ENCODE results near the gene RYR3.

The RYR3 gene

GRCh38 chr15:33430577-33430976 is 119.8 kb downstream of the RYR3 start:
- H3K4me1 ChIP-seq (ENCODE audit: insufficient read depth, low read length) = no peaks in the 10 kb centered on the region
- H3K9ac ChIP-seq (ENCODE audit: low read depth, low read length) = no peak overlapping the region
- no peaks in the 10 kb centered on the region for H3K9me3 ChIP-seq (ENCODE audit: control insufficient read depth, insufficient read depth, low read length)
- H3K36me3 ChIP-seq (ENCODE audit: insufficient read depth, low read length) = no peaks in the 10 kb centered on the region

GRCh38 chr15:33433821-33434220 is 123.1 kb downstream of the RYR3 start:
- no peaks in the 10 kb centered on the region for H3K9me3 ChIP-seq (ENCODE audit: control insufficient read depth, insufficient read depth, low read length)
- no peaks in the 10 kb centered on the region for H3K36me3 ChIP-seq (ENCODE audit: insufficient read depth, low read length)
- no peak overlapping the region for H3K9ac ChIP-seq (ENCODE audit: low read depth, low read length)
- no peaks in the 10 kb centered on the region for H3K4me1 ChIP-seq (ENCODE audit: insufficient read depth, low read length)

GRCh38 chr15:33438396-33438795 is 127.6 kb downstream of the RYR3 start:
- no peaks in the 10 kb centered on the region for H3K36me3 ChIP-seq (ENCODE audit: insufficient read depth, low read length)
- no peaks in the 10 kb centered on the region for H3K9me3 ChIP-seq (ENCODE audit: control insufficient read depth, insufficient read depth, low read length)
- H3K9ac ChIP-seq (ENCODE audit: low read depth, low read length) = no peak overlapping the region
- H3K4me1 ChIP-seq (ENCODE audit: insufficient read depth, low read length) = no peaks in the 10 kb centered on the region

- Histone ChIP-seq H3K9me3 (ENCODE audit: control insufficient read depth, insufficient read depth, low read length) (no peaks in the 10 kb centered on the region), H3K36me3 (ENCODE audit: insufficient read depth, low read length) (no peaks in the 10 kb centered on the region), H3K9ac (ENCODE audit: low read depth, low read length) (no peak overlapping the region), H3K4me1 (ENCODE audit: insufficient read depth, low read length) (no peaks in the 10 kb centered on the region)
Observed at GRCh38 chr15:33440900-33441299, 130.1 kb downstream of the RYR3 start.

- no peaks in the 10 kb centered on the region for H3K36me3 ChIP-seq (ENCODE audit: insufficient read depth, low read length)
Observed at GRCh38 chr15:33442449-33442848, 131.7 kb downstream of the RYR3 start.

DNA sequence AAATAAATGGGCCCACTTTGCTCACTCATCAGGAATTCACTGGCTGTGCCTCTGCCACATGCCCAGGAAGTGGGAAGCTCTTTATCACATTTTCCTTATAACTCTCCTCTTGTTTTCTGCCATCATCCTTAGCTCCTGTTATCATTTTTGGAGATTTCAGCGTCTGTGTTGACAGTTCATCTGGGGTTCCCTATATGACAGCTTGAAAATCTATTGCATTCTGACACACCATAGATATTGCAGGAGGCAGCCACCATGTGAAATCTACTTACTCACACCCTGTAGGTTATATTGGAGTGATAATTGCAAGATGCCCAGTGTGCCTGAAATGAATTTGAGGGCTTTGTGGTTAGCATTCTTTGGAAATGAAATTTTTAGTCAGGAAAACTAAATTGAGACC is 132.9 kb downstream of the RYR3 start:
- peaks cover under 1% of the 10 kb centered on the region; the same call in 1 of the 2 replicates for H3K4me1 ChIP-seq (ENCODE audit: insufficient read depth, low read length)

More at GRCh38 chr15:33442449-33442848, 131.7 kb downstream of the RYR3 start:
- no peaks in the 10 kb centered on the region for H3K4me1 ChIP-seq (ENCODE audit: insufficient read depth, low read length)
- H3K9me3 ChIP-seq (ENCODE audit: control insufficient read depth, insufficient read depth, low read length) = no peaks in the 10 kb centered on the region
- no peak overlapping the region for H3K9ac ChIP-seq (ENCODE audit: low read depth, low read length)

GRCh38 chr15:33445984-33446383 is 135.2 kb downstream of the RYR3 start:
- Histone ChIP-seq H3K4me1 (ENCODE audit: insufficient read depth, low read length) (peaks cover 5% of the 10 kb centered on the region; the same call in 1 of the 2 replicates), H3K36me3 (ENCODE audit: insufficient read depth, low read length) (no peaks in the 10 kb centered on the region), H3K9ac (ENCODE audit: low read depth, low read length) (no peak overlapping the region), H3K9me3 (ENCODE audit: control insufficient read depth, insufficient read depth, low read length) (no peaks in the 10 kb centered on the region)

More for the DNA sequence above, 132.9 kb downstream of the RYR3 start:
- Histone ChIP-seq H3K9me3 (ENCODE audit: control insufficient read depth, insufficient read depth, low read length) (no peaks in the 10 kb centered on the region), H3K9ac (ENCODE audit: low read depth, low read length) (no peak overlapping the region), H3K36me3 (ENCODE audit: insufficient read depth, low read length) (no peaks in the 10 kb centered on the region)

DNA sequence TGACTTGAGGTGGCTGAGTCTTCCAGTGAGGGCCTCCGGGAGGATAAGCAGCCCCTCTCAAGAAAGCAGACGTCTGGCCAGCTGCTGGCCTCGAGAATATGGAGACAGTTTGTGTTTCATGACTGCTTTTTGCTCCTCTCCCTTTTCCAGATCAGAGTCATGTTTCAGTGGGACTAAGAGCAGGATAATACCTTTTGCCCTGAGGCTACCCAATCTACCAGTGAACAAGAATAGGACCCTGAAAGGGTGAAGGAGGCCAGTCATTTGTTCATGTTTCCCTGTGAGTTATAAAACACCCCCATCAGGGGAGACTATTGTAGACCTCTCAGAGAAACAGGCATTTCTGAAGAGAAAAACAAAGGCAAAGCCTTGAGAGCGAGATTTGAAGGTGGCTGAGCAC is 137.4 kb downstream of the RYR3 start:
- Histone ChIP-seq H3K9ac (ENCODE audit: low read depth, low read length) (no peak overlapping the region), H3K9me3 (ENCODE audit: control insufficient read depth, insufficient read depth, low read length) (no peaks in the 10 kb centered on the region), H3K4me1 (ENCODE audit: insufficient read depth, low read length) (peaks cover 5% of the 10 kb centered on the region; the same call in 1 of the 2 replicates), H3K36me3 (ENCODE audit: insufficient read depth, low read length) (no peaks in the 10 kb centered on the region)

- peaks cover 5% of the 10 kb centered on the region; the same call in 1 of the 2 replicates for H3K4me1 ChIP-seq (ENCODE audit: insufficient read depth, low read length)
- no peaks in the 10 kb centered on the region for H3K9me3 ChIP-seq (ENCODE audit: control insufficient read depth, insufficient read depth, low read length)
- H3K36me3 ChIP-seq (ENCODE audit: insufficient read depth, low read length) = no peaks in the 10 kb centered on the region
- no peak overlapping the region for H3K9ac ChIP-seq (ENCODE audit: low read depth, low read length)
Observed at GRCh38 chr15:33448961-33449606, 138.3 kb downstream of the RYR3 start.

DNA sequence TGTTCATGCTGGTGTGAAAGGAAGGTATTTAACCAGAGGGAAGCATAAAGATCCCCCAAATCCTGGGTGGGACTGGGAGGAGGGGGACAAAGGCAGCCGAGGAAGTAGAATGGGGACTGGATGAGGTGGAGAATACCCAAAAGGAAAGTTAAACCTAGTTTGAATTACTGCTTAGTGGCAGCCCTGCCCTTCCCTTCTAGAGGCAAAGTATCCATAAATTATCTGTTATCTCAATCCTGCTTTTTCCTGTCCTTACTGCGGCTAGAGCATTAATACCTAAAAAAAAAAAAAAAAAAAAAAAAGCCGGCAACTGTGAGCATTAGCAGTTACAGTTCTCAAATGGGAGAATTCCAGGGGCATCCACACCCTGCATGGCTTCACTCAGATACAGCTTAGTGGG is 139.0 kb downstream of the RYR3 start:
- Histone ChIP-seq H3K36me3 (ENCODE audit: insufficient read depth, low read length) (no peaks in the 10 kb centered on the region), H3K9me3 (ENCODE audit: control insufficient read depth, insufficient read depth, low read length) (no peaks in the 10 kb centered on the region), H3K4me1 (ENCODE audit: insufficient read depth, low read length) (peaks cover 5% of the 10 kb centered on the region; the same call in 1 of the 2 replicates), H3K9ac (ENCODE audit: low read depth, low read length) (no peak overlapping the region)

- H3K36me3 ChIP-seq (ENCODE audit: insufficient read depth, low read length) = no peaks in the 10 kb centered on the region
- no peak overlapping the region for H3K9ac ChIP-seq (ENCODE audit: low read depth, low read length)
- peaks cover 5% of the 10 kb centered on the region for H3K4me1 ChIP-seq (ENCODE audit: insufficient read depth, low read length)
- H3K9me3 ChIP-seq (ENCODE audit: control insufficient read depth, insufficient read depth, low read length) = no peaks in the 10 kb centered on the region
Observed at GRCh38 chr15:33451385-33451784, 140.6 kb downstream of the RYR3 start.

GRCh38 chr15:33453761-33454160 is 143.0 kb downstream of the RYR3 start:
- Histone ChIP-seq H3K36me3 (ENCODE audit: insufficient read depth, low read length) (no peaks in the 10 kb centered on the region), H3K9ac (ENCODE audit: low read depth, low read length) (no peak overlapping the region), H3K9me3 (ENCODE audit: control insufficient read depth, insufficient read depth, low read length) (no peaks in the 10 kb centered on the region), H3K4me1 (ENCODE audit: insufficient read depth, low read length) (peaks cover 4% of the 10 kb centered on the region)

GRCh38 chr15:33454346-33454745 is 143.6 kb downstream of the RYR3 start:
- H3K9me3 ChIP-seq (ENCODE audit: control insufficient read depth, insufficient read depth, low read length) = no peaks in the 10 kb centered on the region
- H3K36me3 ChIP-seq (ENCODE audit: insufficient read depth, low read length) = no peaks in the 10 kb centered on the region
- H3K4me1 ChIP-seq (ENCODE audit: insufficient read depth, low read length) = no peaks in the 10 kb centered on the region; the same call in 1 of the 2 replicates
- no peak overlapping the region for H3K9ac ChIP-seq (ENCODE audit: low read depth, low read length)

GRCh38 chr15:33454996-33455395 is 144.2 kb downstream of the RYR3 start:
- Histone ChIP-seq H3K9ac (ENCODE audit: low read depth, low read length) (no peak overlapping the region), H3K9me3 (ENCODE audit: control insufficient read depth, insufficient read depth, low read length) (no peaks in the 10 kb centered on the region), H3K36me3 (ENCODE audit: insufficient read depth, low read length) (no peaks in the 10 kb centered on the region), H3K4me1 (ENCODE audit: insufficient read depth, low read length) (no peaks in the 10 kb centered on the region; the same call in 1 of the 2 replicates)

DNA sequence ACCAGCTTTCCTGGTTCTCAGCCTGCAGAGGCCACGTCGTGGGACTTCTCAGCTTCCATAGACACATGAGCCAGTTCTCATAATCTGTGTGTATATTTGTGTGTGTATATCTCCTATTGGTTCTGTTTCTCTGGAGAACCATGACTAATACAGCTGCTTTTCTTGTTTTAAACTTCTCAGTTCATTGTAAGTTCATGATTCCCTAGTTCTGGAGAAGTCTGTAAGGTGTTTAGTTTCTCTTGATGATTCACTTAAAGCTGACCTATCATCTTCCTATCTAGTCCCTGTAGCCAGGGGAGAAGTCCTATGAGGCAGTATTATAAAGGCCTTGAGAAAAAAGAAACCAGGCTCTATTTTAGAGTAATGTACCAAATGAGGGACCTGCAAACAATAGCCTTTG is 147.7 kb downstream of the RYR3 start:
- Histone ChIP-seq H3K4me1 (ENCODE audit: insufficient read depth, low read length) (no peaks in the 10 kb centered on the region; the same call in 1 of the 2 replicates), H3K9me3 (ENCODE audit: control insufficient read depth, insufficient read depth, low read length) (no peaks in the 10 kb centered on the region), H3K9ac (ENCODE audit: low read depth, low read length) (no peak overlapping the region), H3K36me3 (ENCODE audit: insufficient read depth, low read length) (no peaks in the 10 kb centered on the region)
